Astrocyte of the cerebellum (primary cell): Measurements from ENCODE around the gene RPL37A.
A peak's percentile ranks its signal among the peaks of the same experiment; 100 is the strongest.

Experiments
- DNase-seq: peaks from one replicate; pipeline ENCODE4 v3.0.0-alpha.2; 2011; ENCODE audit warnings: low read depth
- H3K4me3 ChIP-seq: 2 replicates; pipeline ENCODE4 v1.5.1; 2011; ENCODE audit warnings: mild to moderate bottlenecking, low read depth, low read length, moderate library complexity
- in situ Hi-C: cut with HindIII; loops from 2 replicates; pipeline ENCODE4 v1.10.0; 2017; ENCODE audit warnings: low sequenced_read_pairs
- TF ChIP-seq, protein P1 (sequence below): IDR thresholded peaks from 2 replicates; pipeline ENCODE4 v1.5.1; 2012; ENCODE audit warnings: low read length, low read depth, moderate library complexity, mild to moderate bottlenecking; ENCODE audit errors: missing control alignments

The RPL37A gene

GRCh38 chr2:216493334-216493685 is 5.3 kb upstream of the RPL37A start:
- no peak for DNase-seq
- TF ChIP-seq, protein P1, sequence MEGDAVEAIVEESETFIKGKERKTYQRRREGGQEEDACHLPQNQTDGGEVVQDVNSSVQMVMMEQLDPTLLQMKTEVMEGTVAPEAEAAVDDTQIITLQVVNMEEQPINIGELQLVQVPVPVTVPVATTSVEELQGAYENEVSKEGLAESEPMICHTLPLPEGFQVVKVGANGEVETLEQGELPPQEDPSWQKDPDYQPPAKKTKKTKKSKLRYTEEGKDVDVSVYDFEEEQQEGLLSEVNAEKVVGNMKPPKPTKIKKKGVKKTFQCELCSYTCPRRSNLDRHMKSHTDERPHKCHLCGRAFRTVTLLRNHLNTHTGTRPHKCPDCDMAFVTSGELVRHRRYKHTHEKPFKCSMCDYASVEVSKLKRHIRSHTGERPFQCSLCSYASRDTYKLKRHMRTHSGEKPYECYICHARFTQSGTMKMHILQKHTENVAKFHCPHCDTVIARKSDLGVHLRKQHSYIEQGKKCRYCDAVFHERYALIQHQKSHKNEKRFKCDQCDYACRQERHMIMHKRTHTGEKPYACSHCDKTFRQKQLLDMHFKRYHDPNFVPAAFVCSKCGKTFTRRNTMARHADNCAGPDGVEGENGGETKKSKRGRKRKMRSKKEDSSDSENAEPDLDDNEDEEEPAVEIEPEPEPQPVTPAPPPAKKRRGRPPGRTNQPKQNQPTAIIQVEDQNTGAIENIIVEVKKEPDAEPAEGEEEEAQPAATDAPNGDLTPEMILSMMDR, result no peak
- in situ Hi-C loops, result no loop called here
- no peak overlapping the region for H3K4me3 ChIP-seq

DNA sequence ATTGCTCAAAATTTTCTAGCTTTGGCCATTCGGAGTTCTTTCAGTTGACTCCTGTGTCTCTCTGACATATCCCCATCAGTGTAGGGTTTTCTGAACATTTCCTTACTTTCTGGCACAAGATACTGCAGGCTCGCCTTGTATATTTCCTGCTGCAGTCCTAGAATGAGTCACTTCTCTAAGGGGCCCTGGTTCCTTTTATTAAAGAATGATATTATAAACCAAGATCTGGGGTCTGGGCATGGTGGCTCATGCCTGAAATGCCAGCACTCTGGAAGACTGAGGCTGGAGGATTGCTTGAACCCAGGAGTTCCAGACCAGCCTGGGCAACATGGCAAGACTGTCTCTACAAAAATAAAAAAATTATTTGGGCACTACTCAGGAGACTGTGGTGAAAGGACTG is 3.0 kb upstream of the RPL37A start:
- in situ Hi-C loops, result no loop called here
- DNase-seq, result no peak
- no peak overlapping the region for H3K4me3 ChIP-seq
- TF ChIP-seq, protein P1, result no peak

DNA sequence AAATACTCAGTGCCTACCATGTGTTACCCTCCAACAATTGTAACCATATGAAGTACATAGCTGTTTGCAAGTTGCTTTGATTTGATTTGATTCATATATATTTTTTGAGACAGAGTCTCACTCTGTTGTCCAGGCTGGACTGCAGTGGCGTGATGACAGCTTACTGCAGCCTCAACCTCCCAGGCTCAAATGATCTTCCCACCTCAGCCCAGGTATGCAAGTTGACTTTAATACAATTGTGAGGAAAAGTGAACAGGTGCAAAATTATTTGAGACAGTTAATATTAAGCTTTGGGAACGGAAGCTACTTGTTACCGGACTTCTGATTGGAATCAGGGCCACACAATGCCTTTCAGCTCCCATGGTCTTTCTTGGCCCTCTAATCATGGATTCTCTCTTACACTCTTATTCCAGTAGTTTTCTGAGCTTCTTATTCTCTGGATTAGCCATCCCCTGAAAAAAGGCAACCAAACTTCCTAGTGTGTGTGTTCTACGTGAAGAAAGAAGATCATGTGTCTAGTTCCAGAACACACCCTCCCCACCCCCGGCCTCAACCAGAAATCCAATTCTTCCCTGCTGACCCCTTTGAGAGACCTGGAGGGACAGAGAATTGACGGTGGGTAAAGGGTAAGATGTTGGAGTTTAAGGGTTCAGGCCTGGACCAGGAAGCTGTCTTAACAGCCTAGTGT is 1.1 kb upstream of the RPL37A start:
- no peak for DNase-seq
- TF ChIP-seq, protein P1, result no peak
- peak overlapping the region; percentile 97 for H3K4me3 ChIP-seq
- in situ Hi-C loops, result no loop called here

DNA sequence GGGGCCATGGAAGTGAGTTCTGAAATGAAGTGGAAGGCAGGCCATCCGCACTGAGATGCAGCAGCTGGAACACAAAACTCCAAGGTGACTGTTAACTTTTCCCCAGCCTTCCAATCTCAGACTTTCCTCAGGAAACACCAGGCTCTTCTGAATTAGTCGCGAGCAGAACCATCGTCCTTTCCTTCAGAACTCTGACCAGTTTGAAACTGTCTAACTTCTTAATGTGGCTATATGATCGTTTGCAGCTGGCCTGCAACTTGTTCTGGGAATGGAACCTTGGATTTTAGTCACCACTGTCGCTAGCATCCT is 620 bp upstream of the RPL37A start:
- TF ChIP-seq, protein P1, result no peak
- no peak for DNase-seq
- peak overlapping the region; percentile 97 for H3K4me3 ChIP-seq
- in situ Hi-C loops, result no loop called here

DNA sequence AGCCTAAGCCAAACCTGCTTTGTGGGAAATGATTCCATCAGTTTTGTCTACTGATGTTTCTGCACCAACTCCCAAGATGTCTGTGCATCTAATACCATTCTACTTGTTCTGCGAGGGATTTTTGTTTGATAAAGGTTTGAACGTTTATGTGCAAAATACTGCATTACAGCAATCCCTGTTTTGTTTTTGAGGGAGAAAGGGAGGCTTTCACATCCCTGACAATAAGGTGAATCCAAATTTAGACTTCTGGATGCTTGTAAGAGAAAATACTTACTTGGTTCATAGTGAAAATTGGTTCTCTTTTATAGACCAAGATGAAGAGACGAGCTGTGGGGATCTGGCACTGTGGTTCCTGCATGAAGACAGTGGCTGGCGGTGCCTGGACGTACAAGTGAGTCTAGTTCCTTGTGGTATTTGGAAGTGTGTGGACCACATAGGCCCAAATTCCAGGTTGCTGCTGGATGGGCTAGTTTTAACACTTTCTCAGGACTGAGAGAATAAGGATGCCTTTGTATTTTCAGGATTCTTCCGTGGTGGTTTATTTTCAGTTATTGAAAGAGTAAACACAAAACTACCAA is 1.1 kb downstream of the RPL37A start:
- DNase-seq, result no peak
- peak overlapping the region; percentile 97 for H3K4me3 ChIP-seq
- in situ Hi-C loops, result loop anchor here (25.0 kb wide), 1 partner anchor 1013 kb away; no protein-coding TSS in a partner anchor
- TF ChIP-seq, protein P1, result no peak

DNA sequence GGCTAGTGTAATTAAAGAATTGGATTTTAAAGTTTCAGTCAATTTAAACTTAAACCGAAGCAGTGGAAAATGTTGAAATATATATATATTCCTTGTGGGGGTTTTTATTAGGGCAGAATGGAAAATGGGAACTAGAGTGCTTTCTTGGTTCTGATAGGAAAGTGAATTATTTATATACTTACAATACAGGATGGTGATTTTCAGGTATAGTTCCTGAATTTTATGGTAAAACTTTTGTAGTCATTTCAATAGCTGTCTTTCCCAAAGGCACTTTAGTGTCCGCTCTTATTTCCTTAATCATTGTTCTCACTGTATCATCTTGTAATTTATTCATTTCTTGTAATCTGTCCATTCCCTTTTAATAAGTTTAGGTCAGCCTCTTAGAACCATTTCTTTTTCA is 1.9 kb downstream of the RPL37A start:
- DNase-seq, result no peak
- in situ Hi-C loops, result loop anchor here (25.0 kb wide), 1 partner anchor 1012 kb away; no protein-coding TSS in a partner anchor
- peak overlapping the region; percentile 97 for H3K4me3 ChIP-seq
- TF ChIP-seq, protein P1, result no peak
